GM12801 (cell line): Measurements from ENCODE around the gene MINK1.

Source experiments
- TF ChIP-seq, protein P1 (sequence below): IDR thresholded peaks from one replicate; pipeline ENCODE4 v1.5.1; 2011; ENCODE audit warnings: control low read depth; ENCODE audit not compliant: insufficient read length; ENCODE audit errors: extremely low read depth

Gene MINK1

DNA sequence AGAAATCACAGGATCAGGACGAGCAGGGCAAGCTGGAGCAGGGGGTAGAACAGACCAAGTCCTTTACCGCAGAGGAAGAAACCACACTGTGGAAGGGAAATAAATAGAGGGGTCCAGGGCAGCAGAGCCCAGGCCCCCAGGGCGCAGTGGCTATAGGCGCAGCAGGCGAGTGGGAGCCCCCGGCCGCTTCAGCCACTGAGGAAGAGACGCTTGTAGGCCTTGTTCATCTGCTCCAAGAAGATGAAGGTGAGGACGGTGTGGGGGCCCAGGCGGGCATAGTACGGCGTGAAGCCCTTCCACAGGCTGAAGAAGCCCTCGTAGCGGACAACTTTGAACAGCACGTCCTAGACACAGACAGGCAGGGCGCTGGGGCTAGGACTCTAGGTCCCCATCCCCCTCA lies 104.4 kb downstream of the MINK1 start:
- TF ChIP-seq, protein P1, sequence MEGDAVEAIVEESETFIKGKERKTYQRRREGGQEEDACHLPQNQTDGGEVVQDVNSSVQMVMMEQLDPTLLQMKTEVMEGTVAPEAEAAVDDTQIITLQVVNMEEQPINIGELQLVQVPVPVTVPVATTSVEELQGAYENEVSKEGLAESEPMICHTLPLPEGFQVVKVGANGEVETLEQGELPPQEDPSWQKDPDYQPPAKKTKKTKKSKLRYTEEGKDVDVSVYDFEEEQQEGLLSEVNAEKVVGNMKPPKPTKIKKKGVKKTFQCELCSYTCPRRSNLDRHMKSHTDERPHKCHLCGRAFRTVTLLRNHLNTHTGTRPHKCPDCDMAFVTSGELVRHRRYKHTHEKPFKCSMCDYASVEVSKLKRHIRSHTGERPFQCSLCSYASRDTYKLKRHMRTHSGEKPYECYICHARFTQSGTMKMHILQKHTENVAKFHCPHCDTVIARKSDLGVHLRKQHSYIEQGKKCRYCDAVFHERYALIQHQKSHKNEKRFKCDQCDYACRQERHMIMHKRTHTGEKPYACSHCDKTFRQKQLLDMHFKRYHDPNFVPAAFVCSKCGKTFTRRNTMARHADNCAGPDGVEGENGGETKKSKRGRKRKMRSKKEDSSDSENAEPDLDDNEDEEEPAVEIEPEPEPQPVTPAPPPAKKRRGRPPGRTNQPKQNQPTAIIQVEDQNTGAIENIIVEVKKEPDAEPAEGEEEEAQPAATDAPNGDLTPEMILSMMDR = no peak

DNA sequence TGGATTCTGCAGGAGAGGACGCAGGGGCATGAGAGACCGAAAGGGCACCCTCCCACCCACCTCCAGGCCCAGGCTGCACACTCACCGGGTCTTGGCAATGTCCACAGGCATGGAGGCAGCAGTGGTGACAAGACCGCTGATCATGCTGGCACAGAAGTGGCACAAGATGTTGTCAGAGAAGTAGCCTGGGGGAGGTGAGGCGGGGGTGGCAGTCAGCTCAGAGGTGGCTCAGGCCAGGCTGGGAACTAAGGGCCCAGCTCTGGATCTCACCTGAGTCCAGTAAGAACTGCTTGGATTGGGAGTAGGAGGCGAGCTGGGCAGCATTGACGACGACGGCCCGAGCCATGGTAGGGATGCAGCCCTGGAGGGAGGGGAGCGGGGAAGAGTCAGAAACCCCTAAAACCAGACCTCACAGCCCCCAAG lies 104.9 kb downstream of the MINK1 start:
- TF ChIP-seq, protein P1 = no peak

DNA sequence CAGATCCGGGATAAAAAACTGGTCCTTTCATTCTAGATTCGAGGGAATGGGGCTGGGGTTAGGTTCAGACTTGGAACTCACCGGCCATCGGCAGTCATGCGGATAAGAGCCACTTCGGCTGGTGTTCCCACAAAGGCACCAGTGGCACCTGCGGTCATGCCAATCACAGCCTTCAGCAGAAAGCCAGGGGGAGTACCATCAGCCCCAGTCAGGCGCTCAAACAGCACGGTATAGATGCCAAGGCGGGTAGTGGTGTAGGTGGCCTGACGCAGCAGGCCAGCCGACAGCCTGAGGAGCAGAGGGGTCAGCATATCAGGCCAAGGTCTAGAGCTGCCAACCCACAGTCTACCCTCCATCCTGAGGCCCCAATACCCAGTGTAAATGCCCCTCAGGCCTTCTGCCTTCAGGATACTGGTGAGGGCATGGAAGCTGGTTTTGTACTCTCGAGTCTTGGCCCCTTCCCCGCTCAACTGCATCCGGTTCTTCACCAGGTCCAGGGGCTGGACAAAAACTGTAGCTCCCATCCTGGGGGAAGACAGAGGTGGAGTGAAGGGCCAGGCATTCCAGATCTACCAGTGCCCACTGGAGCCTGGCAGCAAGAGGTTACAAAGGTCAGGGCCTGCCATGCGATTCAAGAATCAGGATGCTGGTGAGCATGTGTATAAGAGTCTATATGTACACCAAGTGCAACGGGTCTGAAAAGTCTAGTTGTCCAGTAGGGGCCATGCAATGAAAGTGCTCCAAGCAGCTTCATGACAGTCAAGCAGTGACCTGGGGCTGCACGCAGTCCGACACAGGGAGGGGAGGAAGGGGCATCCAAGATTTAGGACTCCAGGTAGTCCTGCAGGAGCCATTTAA lies 105.8 kb downstream of the MINK1 start:
- TF ChIP-seq, protein P1 = no peak

DNA sequence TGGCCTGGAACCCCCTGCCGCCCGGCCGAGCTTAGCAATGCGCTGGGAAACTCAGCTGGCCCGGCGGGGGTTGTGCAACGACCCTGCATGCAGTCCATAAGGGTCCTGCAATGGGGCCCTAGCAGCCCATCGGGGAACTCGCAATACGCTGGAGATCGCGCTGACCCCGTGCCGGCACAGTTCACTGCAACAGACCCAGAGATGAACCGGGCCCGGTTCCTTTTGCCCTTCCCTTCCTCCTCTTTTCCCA lies 106.3 kb downstream of the MINK1 start:
- TF ChIP-seq, protein P1 = no peak

DNA sequence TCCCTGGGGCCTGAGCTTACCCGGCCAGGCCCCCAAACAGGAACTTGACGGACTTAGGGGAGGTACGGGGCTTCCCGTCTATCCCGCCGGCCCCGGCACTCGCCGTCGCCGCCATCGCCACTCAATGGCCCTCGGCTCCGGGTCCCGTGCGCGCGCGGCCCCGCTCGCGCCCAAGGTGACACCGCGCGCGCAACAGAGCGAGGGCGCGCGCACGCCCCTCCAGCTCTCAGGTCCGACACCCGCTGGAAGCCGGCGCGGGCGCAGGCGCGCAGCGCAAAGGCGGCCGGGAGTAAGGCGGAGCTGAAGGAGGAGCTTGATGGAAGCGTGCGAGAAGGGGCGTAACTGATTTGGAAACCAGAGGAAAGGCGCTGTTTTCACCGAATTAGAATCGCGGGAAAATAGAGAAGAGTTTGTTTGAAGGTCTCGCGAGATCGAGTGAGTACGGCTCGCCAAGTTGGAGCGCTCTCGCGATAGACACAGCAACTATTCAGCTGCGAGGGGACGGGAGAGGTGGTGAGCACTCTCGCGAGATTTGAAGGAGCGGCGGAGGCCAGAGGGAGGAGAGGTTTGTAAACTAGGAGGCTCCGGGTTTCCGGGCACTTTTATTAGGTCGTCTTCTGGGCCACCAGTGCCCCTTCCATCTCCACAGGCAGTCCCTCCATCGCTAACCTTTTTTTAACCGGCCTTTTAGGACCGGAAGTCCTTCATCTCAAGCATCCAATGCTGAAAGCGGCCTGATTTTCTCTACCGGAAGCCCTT lies 106.8 kb downstream of the MINK1 start, which contains the start of the genes RNF167 and SLC25A11:
RNF167 (plus strand) TSS at position 473 of the 759 bp plus-strand sequence. CDS start 642 bp downstream, outside the sequence.
SLC25A11 (minus strand) TSS at position 251 of the 759 bp plus-strand sequence; CDS start at position 115, 136 bp downstream.
- TF ChIP-seq, protein P1 = no peak

DNA sequence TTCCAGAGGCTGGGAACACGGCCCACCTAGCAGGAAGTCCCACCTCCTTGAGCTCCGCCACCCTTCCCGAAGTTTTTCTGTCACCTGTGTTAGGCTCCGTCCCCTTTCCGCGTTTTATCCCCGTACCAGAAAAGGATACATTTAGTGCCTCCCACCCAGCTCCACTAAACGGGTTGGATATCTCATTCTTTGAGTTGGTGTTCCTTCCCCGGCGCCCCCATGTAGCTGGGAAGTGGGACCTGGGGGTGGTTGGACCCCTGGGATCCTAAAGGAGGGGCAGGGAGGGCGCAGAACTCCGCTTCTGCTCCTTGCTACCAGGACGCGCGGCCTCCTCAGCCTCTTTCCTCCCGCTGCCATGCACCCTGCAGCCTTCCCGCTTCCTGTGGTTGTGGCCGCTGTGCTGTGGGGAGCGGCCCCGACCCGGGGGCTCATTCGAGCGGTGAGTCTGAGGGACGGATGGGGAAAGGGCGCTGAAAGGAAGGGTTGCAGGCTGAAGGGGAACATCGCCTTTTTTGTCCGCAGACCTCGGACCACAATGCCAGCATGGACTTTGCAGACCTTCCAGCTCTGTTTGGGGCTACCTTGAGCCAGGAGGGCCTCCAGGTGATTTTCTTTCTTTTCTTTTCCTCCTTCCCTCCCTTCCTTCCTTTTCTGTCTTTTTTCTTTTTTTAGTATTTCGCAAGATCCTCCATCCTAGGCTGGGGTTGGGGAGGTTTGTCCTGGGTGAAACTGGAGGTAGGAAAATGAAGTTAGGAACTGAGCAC lies 107.6 kb downstream of the MINK1 start:
- TF ChIP-seq, protein P1 = no peak

DNA sequence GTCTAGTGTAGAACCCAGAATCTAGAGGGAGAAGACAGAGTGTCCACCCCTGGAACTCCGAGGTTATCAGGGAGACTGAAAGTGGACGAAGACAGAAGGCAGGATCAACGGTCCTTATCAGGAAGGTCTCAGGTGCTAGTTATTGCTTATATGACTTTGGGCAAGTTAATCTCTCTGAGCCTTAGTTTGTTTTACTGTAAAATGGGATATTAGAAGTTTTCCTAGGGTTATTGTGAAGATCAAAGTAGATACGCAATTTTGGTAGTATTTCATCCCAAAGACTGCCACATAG lies 108.1 kb downstream of the MINK1 start:
- TF ChIP-seq, protein P1 = no peak
